NT2/D1 (cell line): ENCODE measurements around the gene PCDH12.

ENCODE experiments used
- SUZ12 ChIP-seq: IDR thresholded peaks from 2 replicates; pipeline ENCODE4 v1.6.1; 2011; ENCODE audit not compliant: insufficient read length, insufficient read depth; ENCODE audit errors: extremely low read depth
- YY1 ChIP-seq: IDR thresholded peaks from 2 replicates; pipeline ENCODE4 v1.6.1; 2011; ENCODE audit not compliant: insufficient read length, insufficient read depth
- ZNF274 ChIP-seq: IDR thresholded peaks from 2 replicates; pipeline ENCODE4 v1.6.1; 2011; ENCODE audit warnings: mild to moderate bottlenecking, low read depth, low read length

DNA sequence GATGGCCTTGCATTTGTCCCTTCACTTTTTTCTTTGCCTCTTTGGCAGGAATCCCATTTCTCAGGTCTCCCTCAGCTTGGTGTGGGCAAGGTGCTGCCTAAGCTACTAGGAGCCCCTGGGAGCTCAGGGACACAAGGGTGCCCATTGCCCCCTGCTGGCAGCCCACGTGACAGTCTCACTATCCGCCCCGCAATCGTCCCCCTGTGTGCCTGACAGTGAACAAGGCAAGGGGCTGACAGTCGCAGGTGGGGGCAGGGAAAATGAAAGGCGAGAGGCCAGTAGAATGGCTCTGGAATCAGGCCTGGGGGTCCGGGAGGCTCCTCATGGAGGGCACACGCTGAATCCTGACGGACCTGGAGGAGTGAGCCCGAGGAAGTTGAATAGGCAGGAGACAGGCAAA, 2.0 kb upstream of the PCDH12 start:
- TF ChIP-seq YY1: no peak
- no peak for TF ChIP-seq SUZ12
- no peak for TF ChIP-seq ZNF274
